Mesendoderm (in vitro differentiated cells): ENCODE measurements around the gene ATF7IP.

ENCODE experiments used
- DNase-seq: peaks from one replicate; pipeline ENCODE4 v3.0.0; 2013
- H2AK5ac ChIP-seq: 2 replicates; pipeline ENCODE4 v1.6.1; 2013; ENCODE audit warnings: low read length, inconsistent platforms
- H2BK120ac ChIP-seq: 2 replicates; pipeline ENCODE4 v1.6.1; 2013; ENCODE audit warnings: low read depth, mild to moderate bottlenecking, low read length, moderate library complexity, mixed read lengths
- H2BK15ac ChIP-seq: replicated peaks from 2 replicates; pipeline ENCODE4 v1.6.1; 2013; ENCODE audit warnings: low read depth, mild to moderate bottlenecking, moderate library complexity
- H2BK5ac ChIP-seq: 2 replicates; pipeline ENCODE4 v1.6.1; 2013; ENCODE audit warnings: low read length, inconsistent platforms
- H3K18ac ChIP-seq: 2 replicates; pipeline ENCODE4 v1.6.1; 2013; ENCODE audit warnings: mild to moderate bottlenecking, low read length, mixed read lengths
- H3K23ac ChIP-seq: one replicate; pipeline ENCODE4 v1.6.1; 2013; ENCODE audit warnings: low read length
- H3K27ac ChIP-seq: 2 replicates; pipeline ENCODE4 v1.5.1; 2013; ENCODE audit warnings: low read depth, mild to moderate bottlenecking, inconsistent platforms, low read length, moderate library complexity
- H3K27me3 ChIP-seq: 2 replicates; pipeline ENCODE4 v1.6.1; 2013; ENCODE audit warnings: low read length, control low read depth, mild to moderate bottlenecking, inconsistent platforms; ENCODE audit not compliant: insufficient read depth, poor library complexity
- H3K36me3 ChIP-seq: 2 replicates; pipeline ENCODE4 v1.6.1; 2013; ENCODE audit warnings: low read length, inconsistent platforms; ENCODE audit not compliant: control insufficient read depth, insufficient read depth
- H3K4ac ChIP-seq: one replicate; pipeline ENCODE4 v1.6.1; 2013; ENCODE audit warnings: low read depth, mild to moderate bottlenecking, low read length, moderate library complexity
- H3K4me1 ChIP-seq: 2 replicates; pipeline ENCODE4 v1.6.1; 2013; ENCODE audit warnings: low read depth, low read length, inconsistent platforms; ENCODE audit not compliant: control insufficient read depth
- H3K4me2 ChIP-seq: 2 replicates; pipeline ENCODE4 v1.6.1; 2013; ENCODE audit warnings: low read length
- H3K4me3 ChIP-seq: 2 replicates; pipeline ENCODE4 v1.5.1; 2013; ENCODE audit warnings: mild to moderate bottlenecking, low read length
- H3K56ac ChIP-seq: one replicate; pipeline ENCODE4 v1.6.1; 2013; ENCODE audit warnings: low read length
- H3K79me1 ChIP-seq: 2 replicates; pipeline ENCODE4 v1.6.1; 2013; ENCODE audit warnings: low read length, inconsistent platforms
- H3K79me2 ChIP-seq: 2 replicates; pipeline ENCODE4 v1.6.1; 2013; ENCODE audit warnings: mild to moderate bottlenecking, low read length; ENCODE audit not compliant: control insufficient read depth, insufficient read depth
- H3K9ac ChIP-seq: 2 replicates; pipeline ENCODE4 v1.6.1; 2013; ENCODE audit warnings: low read length, inconsistent platforms
- H4K5ac ChIP-seq: one replicate; pipeline ENCODE4 v1.6.1; 2013; ENCODE audit warnings: low read length
- H4K8ac ChIP-seq: one replicate; pipeline ENCODE4 v1.6.1; 2013; ENCODE audit warnings: low read depth, mild to moderate bottlenecking, control low read depth, low read length, moderate library complexity
- WGBS: extraction: QIAGEN DNeasy Blood & Tissue Kit; methylation state at CpG from one replicate; pipeline ENCODE4 v1.1.7; 2013; ENCODE audit warnings: low lambda C conversion rate, missing lambda C conversion rate; ENCODE audit not compliant: insufficient coverage; ENCODE audit errors: extremely low coverage; 5-methylcytosine and 5-hydroxymethylcytosine counted together

The ATF7IP gene

DNA sequence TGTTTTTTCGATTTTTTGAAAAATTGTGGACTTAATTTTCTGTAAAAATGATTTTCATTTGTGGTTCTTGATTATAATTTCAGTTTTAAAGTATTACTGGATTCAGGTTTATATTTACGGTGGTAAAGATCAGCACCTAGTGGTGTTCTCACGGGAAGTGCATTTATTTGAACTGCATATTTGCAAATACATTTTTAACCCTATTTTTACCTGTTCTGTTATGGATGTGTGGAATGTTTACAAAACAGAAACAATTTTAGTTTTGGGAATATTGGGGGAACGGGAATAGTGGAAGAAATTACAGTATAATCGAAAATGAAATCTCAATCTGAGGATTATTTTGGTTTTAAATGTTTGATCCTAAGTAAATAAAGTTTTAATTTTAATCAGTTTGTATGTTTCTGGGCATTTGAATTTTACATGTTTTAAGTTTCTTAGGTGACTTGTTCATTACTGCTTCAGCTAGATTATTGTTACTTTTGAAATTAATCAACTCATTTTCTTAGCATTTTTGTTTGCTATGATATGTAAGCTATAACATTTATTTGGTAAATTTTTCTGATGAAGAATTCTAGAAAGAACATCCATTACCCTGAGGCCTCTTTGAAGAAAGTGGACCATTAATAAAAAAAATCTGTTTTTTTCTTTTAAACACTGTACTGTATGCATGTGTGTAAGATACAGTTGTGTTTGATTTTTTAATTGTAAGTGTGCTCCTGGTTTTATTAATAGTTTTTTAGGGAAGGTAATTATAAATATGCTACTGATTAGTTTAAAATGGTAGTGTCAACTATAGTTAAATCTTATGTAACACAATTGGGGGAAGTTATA lies 942 bp downstream of the ATF7IP start:
- Histone ChIP-seq H3K79me2 (peaks cover 21% of the 10 kb centered on the region), H3K27ac (no peak overlapping the region), H3K27me3 (no peaks in the 10 kb centered on the region), H4K5ac (no peak overlapping the region), H3K4ac (no peak overlapping the region), H3K23ac (no peak overlapping the region), H2BK15ac (no peak overlapping the region), H3K36me3 (no peaks in the 10 kb centered on the region), H3K4me2 (no peak overlapping the region), H3K4me3 (peak overlapping the region; percentile 64), H3K79me1 (no peaks in the 10 kb centered on the region), H2BK120ac (no peak overlapping the region), H4K8ac (no peak overlapping the region), H3K56ac (peak overlapping the region; percentile 50), H3K18ac (no peak overlapping the region), H3K9ac (peak overlapping the region; percentile 67), H2AK5ac (no peak overlapping the region), H3K4me1 (peaks cover 1% of the 10 kb centered on the region), H2BK5ac (no peak overlapping the region)
- DNase-seq = peak; percentile 40
- 100% methylated on average over 1 of the region's 5 CpGs for WGBS

DNA sequence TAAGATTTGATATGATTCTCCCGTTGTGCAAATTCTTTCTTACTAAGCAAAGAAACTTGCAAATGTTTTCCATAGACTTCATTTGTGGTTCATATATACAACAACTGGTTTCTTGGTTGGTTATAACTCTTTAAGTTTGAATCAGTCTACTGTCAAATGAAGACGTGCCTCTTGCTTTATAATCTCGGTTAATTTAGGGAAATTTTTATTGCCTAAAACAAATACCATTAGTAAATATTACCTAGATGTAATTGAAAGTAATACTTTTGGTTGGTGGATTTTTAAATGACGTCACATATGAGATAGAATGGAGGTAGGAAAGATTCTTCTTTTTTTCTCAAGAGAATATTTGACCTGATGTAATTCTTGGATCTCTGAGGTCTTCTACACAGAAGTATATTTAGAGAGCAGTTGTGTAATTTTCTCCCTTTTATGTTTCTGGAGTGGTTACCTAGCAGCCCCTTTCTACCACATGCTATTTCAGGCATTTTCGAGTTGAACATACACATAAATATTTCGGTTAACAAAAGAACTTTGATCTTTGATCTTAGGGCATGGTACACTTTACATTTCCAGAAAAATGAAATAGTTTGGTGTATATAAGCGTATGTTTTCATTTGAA lies 1.7 kb downstream of the ATF7IP start:
- Histone ChIP-seq H2AK5ac (no peak overlapping the region), H3K79me2 (peaks cover 26% of the 10 kb centered on the region), H3K56ac (peak overlapping the region; percentile 62), H2BK5ac (no peak overlapping the region), H2BK120ac (no peak overlapping the region), H3K79me1 (no peaks in the 10 kb centered on the region), H3K27me3 (no peaks in the 10 kb centered on the region), H3K36me3 (no peaks in the 10 kb centered on the region), H3K4me1 (peaks cover 1% of the 10 kb centered on the region), H3K27ac (no peak overlapping the region), H4K8ac (no peak overlapping the region), H4K5ac (no peak overlapping the region), H3K18ac (no peak overlapping the region), H3K23ac (no peak overlapping the region), H2BK15ac (no peak overlapping the region), H3K4ac (no peak overlapping the region), H3K4me3 (peak overlapping the region; percentile 56), H3K4me2 (peak overlapping the region; percentile 51), H3K9ac (peak overlapping the region; percentile 70)
- 100% methylated on average over 1 of the region's 7 CpGs for WGBS
- no peak for DNase-seq

DNA sequence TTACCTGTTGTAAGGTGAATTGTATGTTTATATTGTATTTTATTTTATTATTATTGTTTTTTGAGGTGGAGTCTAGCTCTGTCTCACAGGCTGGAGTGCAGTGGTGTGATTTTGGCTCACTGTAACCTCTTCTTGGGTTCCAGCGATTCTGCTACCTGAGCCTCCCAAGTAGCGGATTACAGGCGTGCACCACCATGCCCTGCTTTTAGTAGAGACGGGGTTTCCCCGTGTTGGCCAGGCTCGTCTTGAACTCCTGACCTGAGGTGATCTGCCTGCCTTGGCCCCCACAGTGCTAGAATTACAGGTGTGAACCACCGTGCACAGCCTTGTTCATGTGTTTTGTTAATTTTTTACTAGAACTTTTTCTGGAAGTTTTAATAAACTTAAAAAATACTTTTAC lies 3.8 kb downstream of the ATF7IP start:
- DNase-seq = no peak
- Histone ChIP-seq H3K79me1 (no peaks in the 10 kb centered on the region), H3K27ac (no peak overlapping the region), H3K56ac (peak overlapping the region; percentile 62), H3K4me3 (no peak overlapping the region), H4K5ac (no peak overlapping the region), H3K79me2 (peaks cover 42% of the 10 kb centered on the region), H2BK120ac (no peak overlapping the region), H3K4me2 (no peak overlapping the region), H3K9ac (no peak overlapping the region), H3K4me1 (peaks cover 1% of the 10 kb centered on the region), H3K23ac (no peak overlapping the region), H3K4ac (no peak overlapping the region), H4K8ac (no peak overlapping the region), H2BK15ac (no peak overlapping the region), H2AK5ac (no peak overlapping the region), H3K18ac (no peak overlapping the region), H3K27me3 (no peaks in the 10 kb centered on the region), H3K36me3 (no peaks in the 10 kb centered on the region), H2BK5ac (no peak overlapping the region)
- WGBS = no CpG with 5 or more reads among the region's 7 CpGs

DNA sequence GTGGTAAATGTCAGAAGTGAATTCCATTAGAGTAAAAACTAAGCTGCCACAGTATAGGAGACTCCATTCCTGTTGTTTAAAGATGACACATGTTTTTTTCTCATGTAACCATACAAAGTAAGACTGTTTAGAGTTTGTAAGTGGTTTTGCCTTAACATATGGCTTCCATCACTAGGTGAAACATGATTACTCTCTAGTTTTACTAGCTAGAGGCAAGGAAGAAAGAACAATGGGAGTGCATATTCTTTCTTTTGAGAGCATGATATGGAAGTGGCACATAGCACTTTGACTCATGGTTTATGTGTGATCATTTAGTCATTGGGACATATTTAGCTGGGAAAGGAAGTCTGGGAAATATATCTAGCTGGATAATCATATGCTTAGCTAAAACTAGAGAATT lies 7.7 kb downstream of the ATF7IP start:
- Histone ChIP-seq H3K4me3 (no peak overlapping the region), H2AK5ac (no peak overlapping the region), H3K23ac (no peak overlapping the region), H3K56ac (no peak overlapping the region), H3K27me3 (no peaks in the 10 kb centered on the region), H3K4me1 (peaks cover 1% of the 10 kb centered on the region), H4K5ac (no peak overlapping the region), H3K79me2 (peaks cover 67% of the 10 kb centered on the region), H2BK15ac (no peak overlapping the region), H2BK5ac (no peak overlapping the region), H3K4me2 (no peak overlapping the region), H3K4ac (no peak overlapping the region), H2BK120ac (no peak overlapping the region), H3K9ac (no peak overlapping the region), H3K27ac (no peak overlapping the region), H3K36me3 (no peaks in the 10 kb centered on the region), H3K79me1 (no peaks in the 10 kb centered on the region), H3K18ac (no peak overlapping the region), H4K8ac (no peak overlapping the region)
- DNase-seq = no peak

DNA sequence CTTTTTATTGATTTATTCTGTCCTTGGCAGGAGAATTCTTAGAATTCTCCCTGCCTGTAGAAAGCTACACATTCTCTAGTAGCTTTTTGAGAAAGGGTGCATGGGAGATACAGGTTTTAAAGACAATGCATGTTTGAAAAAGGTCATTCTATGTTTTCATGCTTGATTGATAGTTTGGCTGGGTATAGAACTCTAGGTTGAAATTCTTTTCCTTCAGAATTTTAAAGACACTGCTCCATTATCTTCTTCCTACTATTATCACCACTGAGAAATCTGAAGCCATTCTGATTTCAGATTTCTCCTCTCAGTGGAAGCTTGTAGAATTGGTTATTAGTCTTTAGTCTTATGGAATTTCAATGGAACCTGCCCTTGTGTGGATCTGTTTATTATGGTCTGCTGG lies 14.0 kb downstream of the ATF7IP start:
- H3K4me2 ChIP-seq = no peak overlapping the region
- no peak overlapping the region for H3K4ac ChIP-seq
- no peak overlapping the region for H4K5ac ChIP-seq
- no peak for DNase-seq
- H3K79me1 ChIP-seq = no peaks in the 10 kb centered on the region
- H3K36me3 ChIP-seq = no peaks in the 10 kb centered on the region
- no peak overlapping the region for H3K56ac ChIP-seq
- peaks cover 3% of the 10 kb centered on the region for H3K4me1 ChIP-seq
- H2BK5ac ChIP-seq = no peak overlapping the region
- H2BK120ac ChIP-seq = no peak overlapping the region
- peaks cover 78% of the 10 kb centered on the region for H3K79me2 ChIP-seq
- no peak overlapping the region for H2AK5ac ChIP-seq
- H3K27me3 ChIP-seq = no peaks in the 10 kb centered on the region
- H4K8ac ChIP-seq = no peak overlapping the region
- H3K27ac ChIP-seq = no peak overlapping the region
- no peak overlapping the region for H2BK15ac ChIP-seq
- H3K23ac ChIP-seq = no peak overlapping the region
- no peak overlapping the region for H3K18ac ChIP-seq
- H3K9ac ChIP-seq = no peak overlapping the region
- no peak overlapping the region for H3K4me3 ChIP-seq
